ENCODE data around the gene RO60.
A peak's percentile ranks its signal among the peaks of the same experiment; 100 is the strongest.

The RO60 gene

GRCh38 chr1:193062698-193063463 lies 3.5 kb downstream of the RO60 start:
- no peak for DNase-seq

GRCh38 chr1:193065954-193066353 lies 6.5 kb downstream of the RO60 start:
- no peak for DNase-seq

- no peak for DNase-seq
These were observed 7.2 kb downstream of the RO60 start for GRCh38 chr1:193066606-193067005.

GRCh38 chr1:193068013-193068412 lies 8.6 kb downstream of the RO60 start:
- DNase-seq: no peak

- DNase-seq: no peak
These were observed 10.5 kb downstream of the RO60 start for GRCh38 chr1:193069748-193070385.

- no peak for DNase-seq
These were observed 11.0 kb downstream of the RO60 start for GRCh38 chr1:193070386-193070753.

- no peak for DNase-seq
These were observed 11.5 kb downstream of the RO60 start for GRCh38 chr1:193070942-193071341.

GRCh38 chr1:193077991-193078390 lies 18.6 kb downstream of the RO60 start:
- DNase-seq: no peak

GRCh38 chr1:193079187-193079586 lies 19.8 kb downstream of the RO60 start:
- DNase-seq: no peak

- DNase-seq: no peak
These were observed 24.1 kb downstream of the RO60 start for GRCh38 chr1:193083365-193084088.

- peak; percentile 6 for DNase-seq
These were observed 25.9 kb downstream of the RO60 start for GRCh38 chr1:193085263-193085662.

- DNase-seq: no peak
These were observed 26.9 kb downstream of the RO60 start for GRCh38 chr1:193086342-193086741.

GRCh38 chr1:193087893-193088292 lies 28.5 kb downstream of the RO60 start:
- no peak for DNase-seq

- DNase-seq: no peak
These were observed 31.5 kb downstream of the RO60 start for GRCh38 chr1:193090865-193091264.

- DNase-seq: no peak
These were observed 34.7 kb downstream of the RO60 start for GRCh38 chr1:193094112-193094511.

GRCh38 chr1:193102662-193103061 lies 43.2 kb downstream of the RO60 start:
- DNase-seq: no peak

- no peak for DNase-seq
These were observed 44.5 kb downstream of the RO60 start for GRCh38 chr1:193103759-193104501.

- peak; percentile 47 for DNase-seq
These were observed 45.1 kb downstream of the RO60 start for GRCh38 chr1:193104502-193104906.

GRCh38 chr1:193104907-193105820 lies 45.8 kb downstream of the RO60 start, which contains the start of gene GLRX2:
Gene GLRX2, minus strand, starts transcription at chr1:193105414. Its CDS starts 32 bp downstream, at chr1:193105382.
- peak; percentile 83 for DNase-seq

- no peak for DNase-seq
These were observed 46.4 kb downstream of the RO60 start for GRCh38 chr1:193105821-193106177.

GRCh38 chr1:193108471-193108870 lies 49.1 kb downstream of the RO60 start:
- no peak for DNase-seq
